Measurements from ENCODE around the gene CDK6.

GRCh38 chr7:92750946-92751345, 85.4 kb downstream of the CDK6 start:
- TF ChIP-seq FOXS1 (CRISPR knock-in tag; IDR thresholded peaks at IDR 0.05) = no peak
- no peak for TF ChIP-seq CTCF (IDR thresholded peaks at IDR 0.05)
- TF ChIP-seq EP300 (IDR thresholded peaks at IDR 0.05) = no peak
- TF ChIP-seq RFX5 (IDR thresholded peaks at IDR 0.05) = no peak
- TF ChIP-seq ELK1 (IDR thresholded peaks at IDR 0.05; ENCODE audit: low read depth, low read length) = no peak
- no peak for TF ChIP-seq POLR2A (IDR thresholded peaks at IDR 0.05; ENCODE audit: low read length)
- TF ChIP-seq USF2 (IDR thresholded peaks at IDR 0.05) = no peak
- no peak for TF ChIP-seq FOSL2 (IDR thresholded peaks at IDR 0.05)
- no peak for TF ChIP-seq FOSL2 (CRISPR knock-in tag; IDR thresholded peaks at IDR 0.05)
- TF ChIP-seq HOXB5 (CRISPR knock-in tag; IDR thresholded peaks at IDR 0.05) = no peak
- no peak for TF ChIP-seq POLR2AphosphoS2 (conservative IDR thresholded peaks at IDR 0.05; ENCODE audit: low read length)
- TF ChIP-seq KDM5A (IDR thresholded peaks at IDR 0.05) = no peak
- no peak for TF ChIP-seq BCL3 (IDR thresholded peaks at IDR 0.05)
- no peak for TF ChIP-seq CHD4 (IDR thresholded peaks at IDR 0.05; ENCODE audit: borderline replicate concordance)
- TF ChIP-seq MAFK (IDR thresholded peaks at IDR 0.05; ENCODE audit: partially characterized antibody) = no peak

All from A549 (cell line).